ENCODE results near the gene UMAD1.
A peak's percentile ranks its signal among the peaks of the same experiment; 100 is the strongest.

Gene UMAD1

DNA sequence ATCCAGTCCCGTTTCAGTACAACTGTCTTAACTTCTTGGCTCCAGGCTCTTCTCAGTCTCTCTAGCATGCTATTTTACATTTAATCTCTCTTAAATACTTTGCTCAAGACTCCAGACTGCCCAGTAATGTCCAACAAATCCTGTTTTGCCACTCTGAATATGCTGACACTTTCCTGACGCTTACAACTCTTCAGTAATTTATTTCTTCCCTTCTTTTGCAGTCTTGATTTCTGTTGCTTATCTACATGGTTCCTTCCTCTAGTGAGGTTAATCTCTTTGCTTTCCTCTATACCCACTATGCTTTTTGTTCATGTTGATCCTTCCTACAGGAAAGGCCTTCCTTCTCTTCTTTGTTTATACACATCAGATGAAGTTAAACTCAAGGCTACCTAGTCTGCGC lies 23.7 kb downstream of the UMAD1 start:
- no peaks in the 10 kb centered on the region for H3K9me3 ChIP-seq
- intact Hi-C loops (cut with DNase I; ENCODE audit: low total_unique reads) = no loop called here
- no peak overlapping the region for H3K4me3 ChIP-seq
- no peak overlapping the region for H3K27ac ChIP-seq
- no peak for DNase-seq
- no peaks in the 10 kb centered on the region for H3K27me3 ChIP-seq
- TF ChIP-seq, protein P1, sequence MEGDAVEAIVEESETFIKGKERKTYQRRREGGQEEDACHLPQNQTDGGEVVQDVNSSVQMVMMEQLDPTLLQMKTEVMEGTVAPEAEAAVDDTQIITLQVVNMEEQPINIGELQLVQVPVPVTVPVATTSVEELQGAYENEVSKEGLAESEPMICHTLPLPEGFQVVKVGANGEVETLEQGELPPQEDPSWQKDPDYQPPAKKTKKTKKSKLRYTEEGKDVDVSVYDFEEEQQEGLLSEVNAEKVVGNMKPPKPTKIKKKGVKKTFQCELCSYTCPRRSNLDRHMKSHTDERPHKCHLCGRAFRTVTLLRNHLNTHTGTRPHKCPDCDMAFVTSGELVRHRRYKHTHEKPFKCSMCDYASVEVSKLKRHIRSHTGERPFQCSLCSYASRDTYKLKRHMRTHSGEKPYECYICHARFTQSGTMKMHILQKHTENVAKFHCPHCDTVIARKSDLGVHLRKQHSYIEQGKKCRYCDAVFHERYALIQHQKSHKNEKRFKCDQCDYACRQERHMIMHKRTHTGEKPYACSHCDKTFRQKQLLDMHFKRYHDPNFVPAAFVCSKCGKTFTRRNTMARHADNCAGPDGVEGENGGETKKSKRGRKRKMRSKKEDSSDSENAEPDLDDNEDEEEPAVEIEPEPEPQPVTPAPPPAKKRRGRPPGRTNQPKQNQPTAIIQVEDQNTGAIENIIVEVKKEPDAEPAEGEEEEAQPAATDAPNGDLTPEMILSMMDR (IDR thresholded peaks at IDR 0.05) = no peak
- H3K4me1 ChIP-seq = no peaks in the 10 kb centered on the region
- H3K36me3 ChIP-seq = no peaks in the 10 kb centered on the region

GRCh38 chr7:7665031-7665430 lies 24.5 kb downstream of the UMAD1 start:
- H3K4me3 ChIP-seq = no peak overlapping the region
- no peaks in the 10 kb centered on the region for H3K9me3 ChIP-seq
- H3K27ac ChIP-seq = no peak overlapping the region
- no peaks in the 10 kb centered on the region for H3K36me3 ChIP-seq
- intact Hi-C loops (cut with DNase I; ENCODE audit: low total_unique reads) = no loop called here
- DNase-seq = no peak
- TF ChIP-seq, protein P1 (IDR thresholded peaks at IDR 0.05) = no peak
- no peaks in the 10 kb centered on the region for H3K27me3 ChIP-seq
- H3K4me1 ChIP-seq = no peaks in the 10 kb centered on the region

GRCh38 chr7:7667187-7667586 lies 26.6 kb downstream of the UMAD1 start:
- no peak overlapping the region for H3K27ac ChIP-seq
- TF ChIP-seq, protein P1 (IDR thresholded peaks at IDR 0.05) = no peak
- no peak overlapping the region for H3K4me3 ChIP-seq
- H3K9me3 ChIP-seq = no peaks in the 10 kb centered on the region
- intact Hi-C loops (cut with DNase I; ENCODE audit: low total_unique reads) = no loop called here
- no peaks in the 10 kb centered on the region for H3K36me3 ChIP-seq
- peaks cover 0 to 17% (median 1%) of the 10 kb centered on the region in 4 donors for H3K4me1 ChIP-seq
- H3K27me3 ChIP-seq = no peaks in the 10 kb centered on the region
- no peak for DNase-seq

DNA sequence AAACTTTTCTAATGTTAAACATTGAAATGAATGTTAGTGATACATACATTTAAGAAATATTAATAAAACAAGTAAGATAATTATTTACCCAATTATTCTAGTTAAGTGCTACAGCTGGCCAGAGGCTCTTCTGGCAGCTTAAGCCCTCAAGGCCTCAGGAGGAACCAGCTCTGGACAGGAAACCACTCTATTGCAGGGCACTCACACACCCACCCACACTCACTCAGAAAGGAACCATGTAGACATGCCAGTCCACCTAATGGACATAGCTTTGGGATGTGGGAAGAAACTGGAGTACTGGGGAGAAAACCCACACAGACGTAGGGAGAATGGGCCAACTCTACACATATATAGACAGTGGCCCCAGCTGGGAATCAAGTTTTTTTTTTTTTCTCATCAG lies 28.2 kb downstream of the UMAD1 start:
- no peak for DNase-seq
- TF ChIP-seq, protein P1 (IDR thresholded peaks at IDR 0.05) = no peak
- Histone ChIP-seq H3K4me1 (peaks cover 0 to 19% (median 1%) of the 10 kb centered on the region in 4 donors), H3K36me3 (no peaks in the 10 kb centered on the region), H3K27ac (no peak overlapping the region), H3K9me3 (no peaks in the 10 kb centered on the region), H3K4me3 (no peak overlapping the region), H3K27me3 (no peaks in the 10 kb centered on the region)
- intact Hi-C loops (cut with DNase I; ENCODE audit: low total_unique reads) = no loop called here

GRCh38 chr7:7670490-7670889 lies 29.9 kb downstream of the UMAD1 start:
- Histone ChIP-seq H3K4me1 (peaks cover 0 to 28% (median 4%) of the 10 kb centered on the region in 4 donors), H3K27ac (peak overlapping the region in 1 of 2 donors; percentile 30), H3K27me3 (no peaks in the 10 kb centered on the region), H3K36me3 (peaks cover 0 to 3% (median 0%) of the 10 kb centered on the region in 3 donors), H3K9me3 (no peaks in the 10 kb centered on the region), H3K4me3 (no peak overlapping the region)
- DNase-seq = no peak
- intact Hi-C loops (cut with DNase I; ENCODE audit: low total_unique reads) = no loop called here
- TF ChIP-seq, protein P1 (IDR thresholded peaks at IDR 0.05) = no peak

- H3K4me3 ChIP-seq = no peak overlapping the region
- H3K36me3 ChIP-seq = peaks cover 0 to 12% (median 0%) of the 10 kb centered on the region in 3 donors
- H3K27me3 ChIP-seq = no peaks in the 10 kb centered on the region
- intact Hi-C loops (cut with DNase I; ENCODE audit: low total_unique reads) = no loop called here
- peak overlapping the region in 1 of 2 donors; percentile 4 for H3K27ac ChIP-seq
- H3K4me1 ChIP-seq = peaks cover 0 to 28% (median 4%) of the 10 kb centered on the region in 4 donors
- DNase-seq = no peak
- TF ChIP-seq, protein P1 (IDR thresholded peaks at IDR 0.05) = no peak
- no peaks in the 10 kb centered on the region for H3K9me3 ChIP-seq
Observed at GRCh38 chr7:7671361-7671760, 30.8 kb downstream of the UMAD1 start.
